ENCODE results near the gene NENF. TPM values are rescaled to one million over a fixed set of nuclear protein-coding genes. Genes with fewer than 3 reads are reported as not detected.

NENF gene
- polyA plus RNA-seq, 1 of the 3 experiments (the other 2 are of a cell fraction), result 78.7 TPM

GRCh38 chr1:212491454-212491853, 58.7 kb downstream of the NENF start:
- no peak overlapping the region for H3K27ac ChIP-seq (ENCODE audit: low read depth in 2 of 2, low read length in 1 of 2)
- H3K9me3 ChIP-seq, result no peaks in the 10 kb centered on the region
- WGBS (ENCODE audit: low lambda C conversion rate), result 84% methylated on average over 4 of the region's 4 CpGs
- ChIA-PET POLR2A (no interaction called here), CTCF (interaction anchor here (0.7 to 1.0 kb wide), 2 partner anchors 14 to 37 kb away, joined by 3 to 4 read pairs; no protein-coding TSS in a partner anchor)
- no peaks in the 10 kb centered on the region for H3K9me2 ChIP-seq
- H2AFZ ChIP-seq (ENCODE audit: low read depth), result no peak overlapping the region
- H3K4me2 ChIP-seq, result no peak overlapping the region
- no peak overlapping the region for H3K4me3 ChIP-seq (ENCODE audit: low read depth in 2 of 2, low read length in 1 of 2)
- H3K79me2 ChIP-seq (ENCODE audit: insufficient read depth), result no peaks in the 10 kb centered on the region
- DNase-seq, result no peak
- H3F3A ChIP-seq (replicated peaks; ENCODE audit: insufficient read depth), result no peaks in the 10 kb centered on the region
- H4K20me1 ChIP-seq (ENCODE audit: insufficient read depth), result no peaks in the 10 kb centered on the region
- H3K36me3 ChIP-seq (replicated peaks in 1 of 2; ENCODE audit: control insufficient read depth in 1 of 2, insufficient read depth in 2 of 2, low read length in 1 of 2), result no peaks in the 10 kb centered on the region
- H3K4me1 ChIP-seq (ENCODE audit: control insufficient read depth in 1 of 2, insufficient read depth in 2 of 2, low read depth in 1 of 2, low read length in 1 of 2), result peaks cover 0 to 6% of the 10 kb centered on the region in 2 experiments; a peak in 1 of 4 replicates
- 0 out of 2 replicates have a peak, but pooled peaks cover 8% of the 10 kb centered on the region for H3K27me3 ChIP-seq (ENCODE audit: insufficient read depth)
- no peak for TF ChIP-seq USF2 (IDR thresholded peaks at IDR 0.05; ENCODE audit: borderline replicate concordance, low read depth, low read length)
- no peak for TF ChIP-seq SMC3 (IDR thresholded peaks at IDR 0.05; ENCODE audit: low read depth, low read length)
- TF ChIP-seq TCF12 (IDR thresholded peaks at IDR 0.05), result no peak
- no peak overlapping the region for H3K9ac ChIP-seq

Other genes with a start within 250 kb of the NENF start
- gene PPP2R5A, start 147.5 kb upstream of the NENF start, polyA plus RNA-seq (2012; rRNA removed), result 5.4 and 6.1 TPM in 2 replicates
- gene PACC1, start 18.0 kb upstream of the NENF start, polyA plus RNA-seq (2012; rRNA removed), result 23.1 and 34.8 TPM in 2 replicates
- gene ATF3, start 175.8 kb downstream of the NENF start, polyA plus RNA-seq (2012; rRNA removed), result 29.7 TPM in 2 replicates

Data from SK-N-SH (cell line).